ENCODE data around the gene DCUN1D3. TPM values are rescaled to one million over a fixed set of nuclear protein-coding genes. Genes with fewer than 3 reads are reported as not detected.

DCUN1D3 gene
- total and polyA plus RNA-seq, 9 donors, result 2.6 to 18.2 (median 12.2) TPM

DNA sequence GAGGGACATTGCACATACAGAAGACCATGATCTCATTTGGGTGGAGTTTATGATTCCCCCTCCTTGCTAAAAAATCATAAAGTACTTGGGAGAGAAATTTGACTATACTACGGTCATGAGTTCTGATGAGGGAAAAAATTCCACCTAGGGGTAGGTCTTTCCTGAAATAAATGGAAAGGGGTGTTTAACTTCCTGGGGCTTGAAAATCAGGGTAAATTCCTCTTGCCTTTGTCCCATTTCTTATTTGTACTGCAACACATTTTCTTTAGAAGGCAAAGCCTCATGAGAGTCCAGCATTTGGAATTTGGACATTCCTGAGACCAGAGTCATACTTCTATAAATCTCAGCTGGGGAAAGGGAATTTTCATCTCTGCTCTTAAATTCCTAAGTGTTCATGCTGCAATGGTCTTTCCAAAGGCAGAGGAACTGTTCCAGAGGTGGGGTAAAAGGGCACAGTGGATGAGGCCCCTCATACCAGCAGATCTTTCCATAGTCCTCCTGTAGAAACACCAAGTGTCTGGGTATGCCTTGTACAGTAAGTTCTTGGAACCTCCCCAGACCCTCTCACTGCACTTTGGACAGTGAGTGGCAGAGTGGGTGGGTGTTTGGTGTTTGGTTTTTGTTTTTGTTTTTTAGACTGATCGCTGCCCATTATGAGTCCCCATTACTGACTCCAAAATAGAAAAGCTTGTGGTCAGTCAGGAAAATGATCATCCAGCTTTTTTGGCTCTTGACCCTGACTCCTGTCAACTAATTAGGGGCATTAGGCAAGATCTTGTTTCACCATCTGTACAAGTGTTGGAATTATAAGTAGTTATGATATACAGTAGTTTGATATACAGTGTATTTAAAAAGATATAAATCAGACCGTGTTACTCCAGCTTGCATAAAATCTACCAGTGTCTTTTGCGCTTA, 6.4 kb upstream of the DCUN1D3 start:
- peaks cover 14% of the 10 kb centered on the region for H3K4me1 ChIP-seq (ENCODE audit: insufficient read depth)
- 37 to 59% (median 42%) methylated on average over 4 of the region's 4 CpGs for WGBS, 3 donors
- H3K9me3 ChIP-seq, result no peaks in the 10 kb centered on the region
- peak in 1 of 5 donors; percentile 31 for DNase-seq
- H3K27ac ChIP-seq, result no peak overlapping the region
- intact Hi-C loops (cut with DNase I), result no loop called here
- H3K27me3 ChIP-seq, result no peaks in the 10 kb centered on the region
- H3K36me3 ChIP-seq, result no peaks in the 10 kb centered on the region
- TF ChIP-seq EP300 (IDR thresholded peaks at IDR 0.05) (no peak), POLR2A (IDR thresholded peaks at IDR 0.05) (no peak)
- TF ChIP-seq, protein P1, sequence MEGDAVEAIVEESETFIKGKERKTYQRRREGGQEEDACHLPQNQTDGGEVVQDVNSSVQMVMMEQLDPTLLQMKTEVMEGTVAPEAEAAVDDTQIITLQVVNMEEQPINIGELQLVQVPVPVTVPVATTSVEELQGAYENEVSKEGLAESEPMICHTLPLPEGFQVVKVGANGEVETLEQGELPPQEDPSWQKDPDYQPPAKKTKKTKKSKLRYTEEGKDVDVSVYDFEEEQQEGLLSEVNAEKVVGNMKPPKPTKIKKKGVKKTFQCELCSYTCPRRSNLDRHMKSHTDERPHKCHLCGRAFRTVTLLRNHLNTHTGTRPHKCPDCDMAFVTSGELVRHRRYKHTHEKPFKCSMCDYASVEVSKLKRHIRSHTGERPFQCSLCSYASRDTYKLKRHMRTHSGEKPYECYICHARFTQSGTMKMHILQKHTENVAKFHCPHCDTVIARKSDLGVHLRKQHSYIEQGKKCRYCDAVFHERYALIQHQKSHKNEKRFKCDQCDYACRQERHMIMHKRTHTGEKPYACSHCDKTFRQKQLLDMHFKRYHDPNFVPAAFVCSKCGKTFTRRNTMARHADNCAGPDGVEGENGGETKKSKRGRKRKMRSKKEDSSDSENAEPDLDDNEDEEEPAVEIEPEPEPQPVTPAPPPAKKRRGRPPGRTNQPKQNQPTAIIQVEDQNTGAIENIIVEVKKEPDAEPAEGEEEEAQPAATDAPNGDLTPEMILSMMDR (IDR thresholded peaks at IDR 0.05), result no peak
- no peak overlapping the region for H3K4me3 ChIP-seq

DNA sequence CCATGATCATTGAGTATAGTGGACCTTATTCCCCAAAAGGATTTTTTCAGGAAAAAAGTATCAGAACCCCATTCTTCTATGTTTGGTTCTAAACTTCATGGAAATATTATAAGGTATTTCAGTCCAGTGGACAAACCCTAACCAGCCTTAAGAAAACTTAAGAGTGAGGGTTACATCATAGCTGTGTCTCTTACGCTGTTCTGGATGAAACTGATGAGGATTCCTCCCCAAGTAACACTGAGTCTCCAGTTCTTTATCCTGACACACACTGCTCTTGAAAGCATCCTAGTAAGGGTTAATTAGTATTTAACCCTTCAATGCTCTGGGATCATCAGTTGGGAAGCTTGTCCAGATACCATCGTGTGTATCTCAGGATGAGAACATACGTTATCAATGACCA, 5.4 kb upstream of the DCUN1D3 start:
- H3K36me3 ChIP-seq, result no peaks in the 10 kb centered on the region
- intact Hi-C loops (cut with DNase I), result no loop called here
- H3K27me3 ChIP-seq, result no peaks in the 10 kb centered on the region
- H3K4me3 ChIP-seq, result no peak overlapping the region
- WGBS, 3 donors, result 41 to 65% (median 58%) methylated on average over 3 of the region's 3 CpGs
- H3K9me3 ChIP-seq, result no peaks in the 10 kb centered on the region
- no peak overlapping the region for H3K27ac ChIP-seq
- no peak for DNase-seq
- TF ChIP-seq, protein P1 (IDR thresholded peaks at IDR 0.05), result no peak
- TF ChIP-seq EP300 (IDR thresholded peaks at IDR 0.05) (no peak), POLR2A (IDR thresholded peaks at IDR 0.05) (no peak)
- peaks cover 16% of the 10 kb centered on the region for H3K4me1 ChIP-seq (ENCODE audit: insufficient read depth)

DNA sequence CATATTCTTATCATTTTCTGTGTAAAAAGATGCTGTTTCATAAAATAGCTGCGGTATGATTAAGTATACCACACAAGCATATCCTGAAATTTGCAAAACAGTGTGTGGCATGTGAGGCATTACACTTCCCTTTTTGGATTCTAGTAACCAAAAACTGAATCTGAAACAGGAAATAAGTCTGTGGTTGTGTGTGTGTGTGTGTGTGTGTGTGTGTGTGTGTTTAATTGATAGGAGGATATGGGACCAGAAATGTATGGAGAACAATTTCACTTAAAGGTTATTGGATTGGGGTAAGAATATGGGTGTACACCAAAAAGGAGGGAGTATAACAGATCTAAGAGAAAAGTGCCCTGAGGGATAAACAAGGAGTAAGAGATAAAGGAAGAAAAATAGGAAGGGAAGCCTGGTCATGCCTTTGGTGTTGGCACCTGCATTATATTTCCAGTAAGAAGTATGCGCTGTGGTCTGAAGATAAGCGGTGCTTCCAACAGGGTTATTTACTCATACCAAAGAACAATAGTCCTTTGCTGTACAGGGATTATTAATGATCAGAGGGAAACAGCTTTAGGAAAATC, 4.4 kb upstream of the DCUN1D3 start:
- 4 to 9% (median 5%) methylated on average over 3 of the region's 3 CpGs for WGBS, 3 donors
- H3K9me3 ChIP-seq, result no peaks in the 10 kb centered on the region
- H3K4me3 ChIP-seq, result no peak overlapping the region
- TF ChIP-seq POLR2A (IDR thresholded peaks at IDR 0.05) (no peak), EP300 (IDR thresholded peaks at IDR 0.05) (no peak)
- TF ChIP-seq, protein P1 (IDR thresholded peaks at IDR 0.05), result no peak
- no peak for DNase-seq
- no peak overlapping the region for H3K27ac ChIP-seq
- no peaks in the 10 kb centered on the region for H3K36me3 ChIP-seq
- H3K4me1 ChIP-seq (ENCODE audit: insufficient read depth), result peaks cover 16% of the 10 kb centered on the region
- H3K27me3 ChIP-seq, result no peaks in the 10 kb centered on the region
- intact Hi-C loops (cut with DNase I), result loop anchor here in 2 of 4 donors (5.0 kb wide), 1 partner anchor 52 kb away; no protein-coding TSS in a partner anchor

DNA sequence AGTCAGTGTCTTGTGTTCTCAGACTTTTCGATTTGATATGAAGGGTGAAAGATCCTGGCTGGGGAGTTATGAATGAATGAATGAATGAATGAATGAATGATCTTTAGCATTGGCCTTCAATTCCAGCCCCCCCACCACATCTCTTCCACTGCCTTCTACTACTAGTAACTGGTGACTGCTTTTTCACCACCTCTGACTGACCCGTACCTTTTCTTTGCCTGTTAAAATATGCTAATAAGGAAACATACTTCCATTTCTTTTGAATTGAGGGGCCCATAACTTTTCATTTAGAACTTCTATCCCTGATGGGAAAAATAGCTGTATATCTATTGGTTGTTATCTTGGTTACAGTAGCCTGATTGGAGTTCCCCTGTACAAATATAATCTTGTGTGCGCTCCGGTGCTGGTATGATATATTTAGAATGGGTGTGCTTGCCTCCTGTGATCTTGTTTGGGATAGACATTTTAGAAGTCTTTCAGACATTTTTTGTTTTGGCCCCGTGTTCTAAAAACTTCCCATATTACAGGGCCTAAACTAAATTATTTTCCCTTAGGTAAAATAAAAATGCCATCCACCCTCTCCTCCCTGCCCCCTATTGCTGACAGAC, 3.8 kb upstream of the DCUN1D3 start:
- Histone ChIP-seq H3K9me3 (no peaks in the 10 kb centered on the region), H3K27me3 (no peaks in the 10 kb centered on the region), H3K27ac (no peak overlapping the region), H3K4me1 (ENCODE audit: insufficient read depth) (peaks cover 16% of the 10 kb centered on the region), H3K4me3 (no peak overlapping the region), H3K36me3 (no peaks in the 10 kb centered on the region)
- TF ChIP-seq, protein P1 (IDR thresholded peaks at IDR 0.05), result no peak
- TF ChIP-seq EP300 (IDR thresholded peaks at IDR 0.05) (no peak), POLR2A (IDR thresholded peaks at IDR 0.05) (no peak)
- intact Hi-C loops (cut with DNase I), result loop anchor here in 2 of 4 donors (5.0 kb wide), 1 partner anchor 52 kb away; no protein-coding TSS in a partner anchor
- DNase-seq, result no peak
- 34 to 38% (median 37%) methylated on average over 5 of the region's 5 CpGs for WGBS, 3 donors
